Measurements from ENCODE around the gene PLAAT4.

GRCh38 chr11:63490551-63491239 is 45.9 kb upstream of the PLAAT4 start, which contains the start of gene PLAAT5:
- TF ChIP-seq THAP8 (CRISPR knock-in tag; IDR thresholded peaks at IDR 0.05; ENCODE audit: borderline replicate concordance) (no peak), EP300 (IDR thresholded peaks at IDR 0.05; ENCODE audit: low read depth in 2 of 2, low read length in 2 of 2) (no peak), EP300 (CRISPR knock-in tag; IDR thresholded peaks at IDR 0.05; ENCODE audit: borderline replicate concordance) (no peak)
